ENCODE measurements around the gene EXOC7. TPM values are rescaled to one million over a fixed set of nuclear protein-coding genes. Genes with fewer than 3 reads are reported as not detected.

EXOC7 gene
- total RNA-seq, 1 experiment from 2014 or later = 160 TPM

GRCh38 chr17:76130473-76130872 lies 26.9 kb upstream of the EXOC7 start:
- H3K4ac ChIP-seq (ENCODE audit: low read depth, low read length) = no peak overlapping the region
- no peak overlapping the region for H2AFZ ChIP-seq (ENCODE audit: low read length)
- H3K27me3 ChIP-seq (ENCODE audit: insufficient read depth, low read length) = no peaks in the 10 kb centered on the region; the same call in 1 of the 2 replicates
- no peak for TF ChIP-seq CTCF (conservative IDR thresholded peaks at IDR 0.05)
- H3K27ac ChIP-seq (ENCODE audit: insufficient read length, low read depth, low read length) = no peak overlapping the region
- H2AK5ac ChIP-seq (ENCODE audit: insufficient read length, low read length) = no peak overlapping the region
- peaks cover 8% of the 10 kb centered on the region for H3K4me1 ChIP-seq (ENCODE audit: insufficient read depth, low read length)
- H3K79me1 ChIP-seq (ENCODE audit: insufficient read depth, low read depth, low read length, poor library complexity, severe bottlenecking) = no peaks in the 10 kb centered on the region
- H3K18ac ChIP-seq (ENCODE audit: insufficient read length, low read depth, low read length) = no peak overlapping the region
- no CpG with 5 or more reads among the region's 13 CpGs for WGBS (ENCODE audit: extremely low coverage, insufficient read length, low lambda C conversion rate)
- Mint-ChIP-seq H3K4me1 (peaks cover 44 to 55% of the 10 kb centered on the region in 2 experiments), H3K9me3 (peaks cover 0 to 3% of the 10 kb centered on the region in 2 experiments; a peak in 2 of 5 replicates), H3K27ac (peak overlapping the region in 1 of 3 experiments; percentile 70; a peak in 2 of 7 replicates), H3K36me3 (ENCODE audit: insufficient read depth in 1 of 3, low read depth in 3 of 3) (no peaks in the 10 kb centered on the region), H3K27me3 (ENCODE audit: low read depth) (peaks cover 21% of the 10 kb centered on the region), H3K4me3 (peak overlapping the region; percentile 14 to 38; a peak in 2 of 5 replicates)
- H4K20me1 ChIP-seq (ENCODE audit: control insufficient read depth, insufficient read depth, insufficient read length) = no peaks in the 10 kb centered on the region
- no peak overlapping the region for H2BK5ac ChIP-seq (ENCODE audit: insufficient read length, low read length)
- peaks cover 11% of the 10 kb centered on the region for H3K23me2 ChIP-seq (ENCODE audit: insufficient read length, low read depth, low read length, poor library complexity, severe bottlenecking)
- H2BK12ac ChIP-seq (ENCODE audit: insufficient read length, low read depth, low read length) = no peak overlapping the region
- H2BK120ac ChIP-seq (ENCODE audit: low read depth, low read length, poor library complexity, severe bottlenecking) = no peak overlapping the region
- H3K4me2 ChIP-seq (ENCODE audit: insufficient read depth, insufficient read length, low read length) = no peak overlapping the region
- no peak overlapping the region for H4K91ac ChIP-seq (ENCODE audit: insufficient read length, low read depth, low read length)
- no peak overlapping the region for H2BK20ac ChIP-seq (ENCODE audit: low read depth, low read length, poor library complexity, severe bottlenecking)
- no peak overlapping the region for H3K9ac ChIP-seq (ENCODE audit: extremely low read depth, insufficient read length, low read length)
- H3K56ac ChIP-seq (ENCODE audit: insufficient read length, low read depth, low read length) = no peak overlapping the region
- no peaks in the 10 kb centered on the region for H3K79me2 ChIP-seq (ENCODE audit: insufficient read depth, low read length)
- H2BK15ac ChIP-seq (ENCODE audit: low read depth, low read length) = no peak overlapping the region
- H3K14ac ChIP-seq (ENCODE audit: insufficient read depth, low read length) = no peak overlapping the region
- H4K5ac ChIP-seq (ENCODE audit: insufficient read length, low read depth, low read length) = no peak overlapping the region
- no peak overlapping the region for H3K23ac ChIP-seq (ENCODE audit: insufficient read length, low read depth, low read length)
- no peak overlapping the region for H4K8ac ChIP-seq (replicated peaks; ENCODE audit: insufficient read length, low read depth, low read length)
- no peak overlapping the region for H3T11ph ChIP-seq (ENCODE audit: low read length)
- H3K9me3 ChIP-seq (ENCODE audit: control insufficient read depth, low read depth, low read length) = no peaks in the 10 kb centered on the region
- DNase-seq = peak; percentile 51
